RKO (cell line): ENCODE results near the gene EPO.
"Not testable (repeated sequence)": the region's sequence is repeated elsewhere in the genome, so short reads cannot be mapped to it uniquely, and the experiment has no call there.

ENCODE experiments used
- DNase-seq: peaks from one replicate; pipeline ENCODE4 v3.0.0-alpha.2; 2016; ENCODE audit warnings: low spot score

The EPO gene

DNA sequence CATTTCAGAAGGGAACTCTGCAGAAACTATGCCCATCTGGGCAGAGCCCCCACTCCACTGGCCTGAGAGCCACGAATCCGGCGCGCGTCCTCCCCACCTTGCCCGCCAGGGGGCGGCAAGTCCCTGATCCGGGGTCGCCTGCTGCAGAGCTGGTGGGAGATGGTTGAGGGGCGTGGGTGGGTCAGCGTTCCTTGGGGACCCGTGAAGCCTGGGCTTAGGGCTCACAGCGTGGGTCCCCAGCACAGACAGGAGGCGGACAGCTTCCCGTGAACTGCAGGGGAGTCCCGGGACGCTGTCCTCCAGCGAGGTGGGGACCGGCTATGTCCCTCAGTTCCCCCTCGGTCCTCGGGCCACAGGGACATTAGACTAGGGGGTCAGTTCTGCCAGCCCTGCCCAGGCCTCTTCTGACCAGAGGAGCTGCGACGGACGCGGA lies 14.9 kb upstream of the EPO start:
- DNase-seq = peak; percentile 80

DNA sequence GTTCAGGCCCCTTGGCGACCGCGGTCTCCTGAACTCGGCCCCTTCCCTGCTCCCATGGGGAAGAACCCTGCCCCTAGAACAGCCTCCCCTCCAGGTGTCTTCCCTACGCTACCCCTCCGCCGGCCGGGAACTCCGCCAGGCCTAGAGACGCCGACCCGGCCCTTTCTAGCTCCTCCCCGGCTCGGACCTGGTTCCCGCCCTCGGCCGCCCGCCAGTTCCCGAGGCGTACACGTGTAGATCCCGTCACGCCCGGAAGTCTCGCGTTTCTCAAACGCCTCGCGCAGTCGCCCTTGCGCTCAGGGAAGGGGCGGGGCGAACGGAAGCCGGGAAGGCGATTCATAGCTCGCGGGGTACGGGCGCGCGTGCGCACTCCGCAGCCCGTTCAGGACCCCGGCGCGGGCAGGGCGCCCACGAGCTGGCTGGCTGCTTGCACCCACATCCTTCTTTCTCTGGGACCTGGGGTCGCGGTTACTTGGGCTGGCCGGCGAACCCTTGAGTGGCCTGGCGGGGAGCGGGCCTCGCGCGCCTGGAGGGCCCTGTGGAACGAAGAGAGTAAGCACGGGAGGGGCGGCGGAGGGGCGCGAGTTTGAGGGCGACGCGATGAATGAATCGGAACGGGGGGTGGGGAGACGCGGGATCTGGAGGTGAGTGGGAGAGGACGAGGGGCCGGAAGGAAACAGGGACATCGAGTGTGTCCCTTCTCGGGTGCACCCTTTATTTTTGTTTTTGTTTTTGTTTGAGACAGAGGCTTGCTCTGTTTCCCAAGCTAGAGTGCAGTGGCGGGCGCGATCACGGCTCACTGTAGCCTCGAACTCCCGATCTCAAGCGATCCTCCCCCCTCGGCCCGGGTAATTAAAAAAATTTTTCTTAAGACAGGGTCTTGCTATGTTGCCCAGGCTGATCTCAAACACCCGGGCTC lies 14.3 kb upstream of the EPO start, which contains the start of gene POP7:
Gene POP7 (plus strand): TSS at position 369 of the 919 bp plus-strand sequence. CDS start 710 bp downstream, outside the sequence.
- peak; percentile 99 for DNase-seq

DNA sequence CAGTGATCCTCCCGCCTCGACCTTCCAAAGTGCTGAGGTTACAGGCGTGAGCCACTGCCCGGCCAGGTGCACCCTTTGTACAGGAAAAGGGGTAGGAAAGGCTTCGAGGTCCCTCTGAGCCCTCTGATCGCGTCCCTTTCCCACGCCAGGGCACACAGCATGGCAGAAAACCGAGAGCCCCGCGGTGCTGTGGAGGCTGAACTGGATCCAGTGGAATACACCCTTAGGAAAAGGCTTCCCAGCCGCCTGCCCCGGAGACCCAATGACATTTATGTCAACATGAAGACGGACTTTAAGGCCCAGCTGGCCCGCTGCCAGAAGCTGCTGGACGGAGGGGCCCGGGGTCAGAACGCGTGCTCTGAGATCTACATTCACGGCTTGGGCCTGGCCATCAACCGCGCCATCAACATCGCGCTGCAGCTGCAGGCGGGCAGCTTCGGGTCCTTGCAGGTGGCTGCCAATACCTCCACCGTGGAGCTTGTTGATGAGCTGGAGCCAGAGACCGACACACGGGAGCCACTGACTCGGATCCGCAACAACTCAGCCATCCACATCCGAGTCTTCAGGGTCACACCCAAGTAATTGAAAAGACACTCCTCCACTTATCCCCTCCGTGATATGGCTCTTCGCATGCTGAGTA lies 13.5 kb upstream of the EPO start:
- DNase-seq = peak; percentile 57

DNA sequence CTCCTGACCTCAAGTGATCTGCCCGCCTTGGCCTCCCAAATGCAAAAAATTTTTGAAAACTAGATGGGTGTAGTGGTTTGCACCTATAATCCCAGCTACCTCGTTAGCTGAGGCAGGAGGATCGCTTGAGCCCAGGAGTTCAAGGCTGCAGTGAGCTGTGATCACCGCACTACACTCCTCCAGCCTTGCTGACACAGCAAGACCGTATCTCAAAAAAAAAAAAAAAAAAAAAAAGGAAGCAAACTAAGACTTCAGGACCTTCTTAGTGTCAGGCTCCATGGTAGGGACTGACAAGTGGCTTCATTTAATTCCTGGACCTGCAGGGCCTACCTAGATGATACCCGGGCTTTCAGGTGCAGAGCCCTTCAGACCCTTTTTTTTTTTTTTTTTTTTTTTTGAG lies 11.9 kb upstream of the EPO start:
- DNase-seq = no peak

DNA sequence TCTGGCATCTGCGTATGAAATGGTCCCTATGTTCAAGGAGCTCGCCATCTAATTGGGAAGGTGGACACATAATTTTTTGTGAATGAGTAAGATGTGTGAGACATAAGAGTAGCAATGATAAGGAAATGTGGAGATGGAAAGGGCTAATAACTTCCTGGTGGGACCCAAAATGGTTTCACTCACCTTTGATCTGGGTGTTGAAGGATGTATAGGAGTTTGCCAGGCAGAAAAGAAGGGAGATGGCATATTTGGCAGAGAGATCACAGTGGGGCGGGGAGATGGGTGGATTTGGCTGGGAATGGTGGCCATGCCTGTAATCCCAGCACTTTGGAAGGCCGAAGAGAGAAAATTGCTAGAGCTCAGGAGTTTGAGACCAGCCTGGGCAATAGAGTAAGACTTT lies 9.8 kb upstream of the EPO start:
- DNase-seq = no peak

DNA sequence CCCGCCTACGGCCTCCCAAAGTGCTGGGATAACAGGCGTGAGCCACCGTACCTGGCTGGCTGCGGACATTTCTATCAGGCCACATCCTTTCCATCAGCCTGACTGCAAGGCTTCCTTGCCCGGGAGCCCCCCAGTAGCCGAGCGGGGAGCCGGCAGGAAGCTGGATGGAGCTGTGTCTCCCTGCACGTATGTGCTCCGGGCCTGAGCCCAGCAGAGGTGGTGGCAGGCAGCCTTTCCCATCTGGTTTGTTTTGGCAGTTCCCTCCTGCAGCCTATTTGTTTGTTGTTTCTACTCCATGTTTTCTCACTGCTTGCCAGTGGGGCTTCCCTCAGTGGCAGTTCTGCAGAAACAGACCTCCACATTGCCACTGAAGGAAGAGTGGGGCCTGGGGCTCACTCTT lies 8.9 kb upstream of the EPO start:
- no peak for DNase-seq

DNA sequence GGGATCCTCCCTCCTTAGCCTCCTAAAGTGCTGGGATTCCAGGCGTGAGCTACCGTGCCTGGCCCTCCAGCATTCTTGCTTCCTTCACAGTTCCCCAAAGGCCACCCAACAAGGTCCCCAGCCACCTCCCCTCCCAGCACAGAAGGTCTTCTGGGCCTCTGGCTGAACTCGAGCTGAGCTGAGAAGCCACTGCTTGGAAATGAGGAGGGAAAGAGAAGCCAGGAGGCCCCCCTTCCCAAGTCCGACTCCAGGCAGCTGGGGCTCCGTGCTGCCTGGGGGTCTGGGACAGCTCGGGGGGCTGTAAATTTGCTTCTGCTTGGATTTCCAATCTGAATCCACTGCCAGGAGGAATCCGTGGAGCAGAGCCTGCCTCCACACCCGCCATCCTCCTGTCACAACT lies 5.5 kb upstream of the EPO start:
- DNase-seq = no peak

DNA sequence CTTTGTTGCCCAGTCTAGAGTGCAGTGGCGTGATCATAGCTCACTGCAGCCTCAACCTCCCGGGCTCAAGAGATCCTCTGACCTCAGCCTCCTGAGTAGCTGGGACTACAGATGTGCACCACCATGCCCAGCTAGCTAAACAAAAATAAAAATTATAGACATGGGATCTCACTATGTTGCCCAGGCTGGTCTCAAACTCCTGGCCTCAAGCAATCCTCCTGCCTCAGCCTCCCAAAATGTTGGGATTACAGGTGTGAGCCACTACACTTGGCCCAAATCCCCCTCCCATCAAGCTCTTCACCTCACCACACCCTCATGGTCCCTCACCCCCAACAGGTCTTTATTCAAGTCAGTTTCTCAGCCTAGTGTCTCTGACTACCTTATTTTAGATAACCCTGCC lies 3.2 kb upstream of the EPO start:
- not testable (repeated sequence) for DNase-seq

DNA sequence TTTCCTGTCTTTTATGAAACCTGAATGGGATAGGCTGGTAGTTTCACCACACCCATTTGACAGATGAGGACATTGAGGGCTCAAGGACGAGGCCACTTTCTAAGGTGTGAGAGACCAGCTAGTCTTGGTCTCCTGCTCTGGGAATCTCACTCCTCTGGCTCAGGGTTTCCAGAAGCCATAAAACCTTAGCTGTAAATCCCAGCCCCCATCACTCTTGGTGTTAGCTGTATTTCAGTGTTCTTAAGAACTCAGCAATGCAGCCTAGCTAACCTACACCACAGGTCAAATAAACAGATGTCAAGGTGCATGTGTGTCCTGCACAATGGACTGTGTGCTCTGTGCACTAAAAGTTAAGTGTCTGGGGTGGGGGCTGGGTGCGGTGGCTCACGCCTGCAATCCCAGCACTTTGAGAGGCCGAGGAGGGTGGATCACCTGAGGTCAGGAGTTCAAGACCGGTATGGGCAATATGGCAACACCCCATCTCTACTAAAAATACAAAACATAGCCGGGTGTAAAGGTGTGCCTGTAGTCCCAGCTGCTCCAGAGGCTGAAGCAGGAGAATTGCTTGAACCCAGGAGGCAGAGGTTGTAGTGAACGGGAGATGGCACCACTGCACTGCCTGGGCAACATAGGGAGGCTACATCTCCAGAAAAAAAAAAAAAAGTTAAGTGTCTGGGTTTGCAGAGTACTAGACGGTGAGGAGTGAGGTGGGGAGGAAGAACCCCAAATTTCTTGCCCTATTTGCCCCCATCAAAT lies 567 bp upstream of the EPO start:
- no peak for DNase-seq

DNA sequence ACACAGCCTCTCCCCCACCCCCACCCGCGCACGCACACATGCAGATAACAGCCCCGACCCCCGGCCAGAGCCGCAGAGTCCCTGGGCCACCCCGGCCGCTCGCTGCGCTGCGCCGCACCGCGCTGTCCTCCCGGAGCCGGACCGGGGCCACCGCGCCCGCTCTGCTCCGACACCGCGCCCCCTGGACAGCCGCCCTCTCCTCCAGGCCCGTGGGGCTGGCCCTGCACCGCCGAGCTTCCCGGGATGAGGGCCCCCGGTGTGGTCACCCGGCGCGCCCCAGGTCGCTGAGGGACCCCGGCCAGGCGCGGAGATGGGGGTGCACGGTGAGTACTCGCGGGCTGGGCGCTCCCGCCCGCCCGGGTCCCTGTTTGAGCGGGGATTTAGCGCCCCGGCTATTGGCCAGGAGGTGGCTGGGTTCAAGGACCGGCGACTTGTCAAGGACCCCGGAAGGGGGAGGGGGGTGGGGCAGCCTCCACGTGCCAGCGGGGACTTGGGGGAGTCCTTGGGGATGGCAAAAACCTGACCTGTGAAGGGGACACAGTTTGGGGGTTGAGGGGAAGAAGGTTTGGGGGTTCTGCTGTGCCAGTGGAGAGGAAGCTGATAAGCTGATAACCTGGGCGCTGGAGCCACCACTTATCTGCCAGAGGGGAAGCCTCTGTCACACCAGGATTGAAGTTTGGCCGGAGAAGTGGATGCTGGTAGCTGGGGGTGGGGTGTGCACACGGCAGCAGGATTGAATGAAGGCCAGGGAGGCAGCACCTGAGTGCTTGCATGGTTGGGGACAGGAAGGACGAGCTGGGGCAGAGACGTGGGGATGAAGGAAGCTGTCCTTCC lies 620 bp downstream of the EPO start:
- no peak for DNase-seq

DNA sequence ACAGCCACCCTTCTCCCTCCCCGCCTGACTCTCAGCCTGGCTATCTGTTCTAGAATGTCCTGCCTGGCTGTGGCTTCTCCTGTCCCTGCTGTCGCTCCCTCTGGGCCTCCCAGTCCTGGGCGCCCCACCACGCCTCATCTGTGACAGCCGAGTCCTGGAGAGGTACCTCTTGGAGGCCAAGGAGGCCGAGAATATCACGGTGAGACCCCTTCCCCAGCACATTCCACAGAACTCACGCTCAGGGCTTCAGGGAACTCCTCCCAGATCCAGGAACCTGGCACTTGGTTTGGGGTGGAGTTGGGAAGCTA lies 1.2 kb downstream of the EPO start:
- no peak for DNase-seq

DNA sequence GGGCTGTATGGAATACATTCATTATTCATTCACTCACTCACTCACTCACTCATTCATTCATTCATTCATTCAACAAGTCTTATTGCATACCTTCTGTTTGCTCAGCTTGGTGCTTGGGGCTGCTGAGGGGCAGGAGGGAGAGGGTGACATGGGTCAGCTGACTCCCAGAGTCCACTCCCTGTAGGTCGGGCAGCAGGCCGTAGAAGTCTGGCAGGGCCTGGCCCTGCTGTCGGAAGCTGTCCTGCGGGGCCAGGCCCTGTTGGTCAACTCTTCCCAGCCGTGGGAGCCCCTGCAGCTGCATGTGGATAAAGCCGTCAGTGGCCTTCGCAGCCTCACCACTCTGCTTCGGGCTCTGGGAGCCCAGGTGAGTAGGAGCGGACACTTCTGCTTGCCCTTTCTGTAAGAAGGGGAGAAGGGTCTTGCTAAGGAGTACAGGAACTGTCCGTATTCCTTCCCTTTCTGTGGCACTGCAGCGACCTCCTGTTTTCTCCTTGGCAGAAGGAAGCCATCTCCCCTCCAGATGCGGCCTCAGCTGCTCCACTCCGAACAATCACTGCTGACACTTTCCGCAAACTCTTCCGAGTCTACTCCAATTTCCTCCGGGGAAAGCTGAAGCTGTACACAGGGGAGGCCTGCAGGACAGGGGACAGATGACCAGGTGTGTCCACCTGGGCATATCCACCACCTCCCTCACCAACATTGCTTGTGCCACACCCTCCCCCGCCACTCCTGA lies 2.4 kb downstream of the EPO start:
- no peak for DNase-seq

DNA sequence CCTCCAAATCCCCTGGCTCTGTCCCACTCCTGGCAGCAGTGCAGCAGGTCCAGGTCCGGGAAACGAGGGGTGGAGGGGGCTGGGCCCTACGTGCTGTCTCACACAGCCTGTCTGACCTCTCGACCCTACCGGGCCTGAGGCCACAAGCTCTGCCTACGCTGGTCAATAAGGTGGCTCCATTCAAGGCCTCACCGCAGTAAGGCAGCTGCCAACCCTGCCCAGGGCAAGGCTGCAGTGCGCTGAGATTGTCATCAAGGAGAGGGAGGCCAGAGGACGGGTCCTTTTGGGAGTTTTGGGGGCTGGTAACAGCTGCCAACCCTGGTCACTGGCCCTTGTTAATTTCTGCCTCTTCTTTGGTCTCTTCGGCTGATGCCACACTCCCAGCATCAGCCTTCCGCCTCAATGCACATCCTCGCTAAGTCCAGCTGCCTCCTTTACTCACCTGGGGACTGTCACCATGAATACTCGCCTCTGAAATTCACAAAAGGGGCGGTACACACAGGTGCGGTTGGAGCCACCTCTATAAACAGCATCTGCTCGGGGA lies 3.5 kb downstream of the EPO start:
- DNase-seq = no peak

DNA sequence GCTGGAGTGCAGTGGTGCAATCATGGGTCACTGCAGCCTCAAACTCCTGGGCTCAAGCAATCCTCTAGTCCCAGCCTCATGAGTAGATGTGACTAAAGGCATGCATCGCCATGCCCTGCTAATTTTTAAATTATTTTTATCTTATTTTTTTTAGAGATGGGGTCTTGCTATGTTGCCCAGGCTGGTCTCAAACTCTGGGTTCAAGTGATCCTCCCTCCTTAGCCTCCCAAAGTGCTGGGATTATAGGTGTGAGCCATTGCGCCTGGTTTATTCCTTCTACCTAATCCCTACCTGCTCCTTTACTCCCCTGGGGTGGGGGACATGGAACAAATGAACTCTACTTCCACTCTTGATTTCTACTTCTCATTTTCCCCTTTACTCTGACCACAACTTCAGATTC lies 4.1 kb downstream of the EPO start:
- DNase-seq = not testable (repeated sequence)

DNA sequence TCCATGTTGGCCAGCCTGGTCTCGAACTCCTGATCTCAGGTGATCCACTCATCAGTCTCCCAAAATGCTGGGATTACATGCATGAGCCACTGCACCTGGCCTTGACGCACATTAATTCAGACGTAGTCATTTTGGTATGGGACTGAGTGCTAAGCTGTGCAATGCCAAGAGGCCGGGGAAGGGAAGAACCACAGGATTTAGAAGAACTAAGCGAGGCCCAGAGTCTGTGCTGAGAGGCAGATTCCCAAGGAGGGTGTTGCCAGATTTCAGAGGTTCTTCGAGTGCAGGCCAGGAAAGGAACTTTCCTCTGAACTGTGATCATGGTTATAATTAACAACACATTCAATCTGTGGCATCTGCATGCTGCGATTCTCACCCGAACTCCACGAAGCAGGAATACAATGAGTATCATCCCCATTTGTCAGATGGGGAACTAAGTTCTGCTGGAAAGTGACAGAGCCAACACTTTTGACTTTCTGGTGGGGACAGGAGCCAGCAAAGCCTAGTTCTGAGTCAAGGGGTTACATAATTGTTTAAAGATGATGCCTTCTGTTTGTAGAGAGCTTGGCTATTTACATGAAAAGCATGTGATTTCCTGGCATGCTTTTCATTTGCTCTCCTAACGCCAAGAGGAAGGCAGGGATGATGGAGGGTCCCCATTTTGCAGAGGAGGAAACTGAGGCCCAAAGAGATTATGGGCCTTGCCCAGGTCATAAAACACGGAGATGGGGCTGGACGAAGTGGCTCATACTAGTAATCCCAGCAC lies 6.9 kb downstream of the EPO start:
- DNase-seq = no peak

DNA sequence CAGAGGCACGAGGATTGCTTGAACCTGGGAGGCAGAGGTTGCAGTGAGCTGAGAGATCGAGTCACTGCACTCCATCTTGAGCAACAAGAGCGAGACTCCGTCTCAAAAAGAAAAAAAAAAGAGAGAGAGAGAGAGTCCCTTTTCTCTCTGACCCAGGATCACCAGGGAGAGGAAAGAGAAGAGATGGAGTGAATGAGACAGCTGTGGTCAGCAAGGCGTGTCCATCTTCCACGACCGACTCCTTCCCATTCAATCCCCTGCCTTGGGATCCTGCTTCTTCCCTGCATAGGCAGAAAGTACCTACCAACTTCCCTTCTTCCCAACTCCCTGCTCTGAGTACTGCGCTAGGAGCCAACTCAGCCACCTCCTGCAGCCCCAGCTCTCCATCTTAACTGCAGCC lies 7.9 kb downstream of the EPO start:
- DNase-seq = no peak

DNA sequence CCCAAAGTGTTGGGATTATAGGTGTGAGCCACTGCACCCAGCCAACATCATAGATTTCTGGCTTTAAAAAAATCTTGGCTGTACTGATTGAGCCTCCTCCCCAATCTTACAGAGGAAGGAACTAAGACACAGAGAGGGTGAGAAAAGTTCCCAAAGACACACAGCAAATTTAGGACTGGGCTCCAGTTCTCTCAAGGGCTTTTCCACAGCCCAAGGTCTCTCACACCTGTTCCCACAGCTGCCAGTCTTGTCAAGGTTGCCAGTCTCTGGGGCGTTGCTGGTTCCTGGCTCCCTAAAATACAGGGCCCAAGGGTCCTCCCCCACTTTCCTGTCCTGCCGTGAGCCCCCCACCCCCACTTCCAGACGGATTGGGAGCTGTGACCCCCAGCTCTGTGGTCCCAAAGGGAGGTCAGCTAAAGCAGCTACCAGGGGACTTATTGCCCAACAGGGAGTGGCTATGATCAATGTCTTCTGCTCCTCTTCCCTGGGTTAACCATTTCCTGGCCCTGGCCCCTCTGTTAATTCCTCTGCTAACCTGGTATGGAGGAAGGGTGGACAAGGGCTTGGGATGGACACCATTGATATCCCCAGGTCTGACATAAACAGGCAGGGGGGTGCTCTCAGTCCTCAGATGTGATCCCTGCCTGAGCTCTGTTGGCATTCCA lies 10.0 kb downstream of the EPO start:
- no peak for DNase-seq

DNA sequence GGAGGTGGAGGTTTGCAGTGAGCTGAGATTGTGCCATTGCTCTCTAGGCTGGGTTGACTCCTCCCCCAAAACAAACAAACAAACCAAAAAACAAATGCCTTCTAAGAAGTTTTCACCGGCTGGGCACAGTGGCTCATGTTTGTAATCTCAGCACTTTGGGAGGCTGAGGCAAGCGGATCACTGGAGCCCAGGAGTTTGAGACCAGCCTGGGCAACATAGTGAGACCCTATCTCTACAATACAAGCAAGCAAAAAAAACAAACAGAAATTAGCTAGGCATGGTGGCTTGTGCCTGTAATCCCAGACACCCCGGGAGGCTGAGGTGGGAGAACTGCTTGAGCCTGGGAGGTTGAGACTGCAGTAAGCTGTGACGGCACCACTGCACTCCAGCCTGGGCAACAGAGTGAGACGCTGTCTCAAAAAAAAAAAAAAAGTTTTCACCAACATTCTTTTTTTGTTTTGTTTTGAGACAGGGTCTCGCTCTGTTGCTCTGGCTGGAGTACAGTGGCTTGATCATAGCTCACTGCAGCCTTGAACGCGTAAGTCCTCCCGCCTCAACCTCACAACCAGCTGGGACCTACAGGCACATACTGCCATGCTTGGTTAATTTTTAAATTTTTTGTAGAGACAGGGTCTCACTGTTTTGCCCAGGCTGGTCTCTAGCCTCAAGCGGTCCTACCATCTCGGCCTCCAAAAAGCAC lies 11.8 kb downstream of the EPO start:
- DNase-seq = no peak

DNA sequence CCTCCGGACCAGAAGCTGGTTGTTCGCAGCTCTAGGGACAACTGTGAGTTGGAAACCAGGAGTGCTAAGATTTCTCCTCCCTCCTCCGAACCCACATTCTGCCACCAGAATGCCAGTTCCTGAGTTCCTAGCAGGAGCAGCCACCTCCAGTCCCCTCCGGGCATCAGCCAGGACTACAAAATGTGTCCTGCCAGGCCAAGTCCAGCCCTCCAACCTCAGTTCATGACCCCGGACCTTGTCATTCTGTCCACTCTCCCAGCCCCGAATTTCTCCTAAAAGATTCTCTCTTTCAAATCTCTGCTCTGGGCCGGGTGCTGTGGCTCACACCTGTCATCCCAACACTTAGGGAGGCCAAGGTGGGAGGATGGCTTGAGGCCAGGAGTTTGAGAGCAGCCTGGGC lies 15.5 kb downstream of the EPO start:
- no peak for DNase-seq
